NCI-H2196 treated with DMSO at 0.1 percent for 48 hours (cell line): Measurements from ENCODE around the gene BCOR.

Source experiments
- DNase-seq: peaks from one replicate; lab custom pipeline; 2025; ENCODE audit not compliant: unreplicated experiment; lab: John Stamatoyannopoulos, UW

BCOR gene

GRCh38 chrX:40007131-40007755 lies 90.5 kb downstream of the BCOR start:
- no peak for DNase-seq

- no peak for DNase-seq
These were observed 91.4 kb downstream of the BCOR start for GRCh38 chrX:40006106-40007017.

GRCh38 chrX:40005292-40006011 lies 92.3 kb downstream of the BCOR start:
- DNase-seq = no peak

- no peak for DNase-seq
These were observed 92.9 kb downstream of the BCOR start for GRCh38 chrX:40004921-40005291.

- no peak for DNase-seq
These were observed 93.6 kb downstream of the BCOR start for GRCh38 chrX:40004246-40004535.

- DNase-seq = no peak
These were observed 94.1 kb downstream of the BCOR start for GRCh38 chrX:40003428-40004245.

GRCh38 chrX:40003071-40003427 lies 94.7 kb downstream of the BCOR start:
- DNase-seq = no peak
